SU-DHL-6 (cell line): ENCODE results near the gene COG5.

ENCODE experiments used
- EZH2phosphoT487 ChIP-seq: fragments of 200-600 bp; sonication (generic), shearing (Covaris generic); conservative IDR thresholded peaks from 2 replicates; pipeline ENCODE4 v1.6.1; 2018; ENCODE audit warnings: mild to moderate bottlenecking, antibody characterized with exemption, low read length, moderate library complexity, mixed read lengths
- TF ChIP-seq, protein P1 (sequence below): fragments of 200-600 bp; sonication (generic); IDR thresholded peaks from one replicate; pipeline ENCODE4 v1.5.1; 2017; ENCODE audit warnings: antibody characterized with exemption, mild to moderate bottlenecking, low read length, moderate library complexity; ENCODE audit not compliant: insufficient read depth, poor library complexity, severe bottlenecking

DNA sequence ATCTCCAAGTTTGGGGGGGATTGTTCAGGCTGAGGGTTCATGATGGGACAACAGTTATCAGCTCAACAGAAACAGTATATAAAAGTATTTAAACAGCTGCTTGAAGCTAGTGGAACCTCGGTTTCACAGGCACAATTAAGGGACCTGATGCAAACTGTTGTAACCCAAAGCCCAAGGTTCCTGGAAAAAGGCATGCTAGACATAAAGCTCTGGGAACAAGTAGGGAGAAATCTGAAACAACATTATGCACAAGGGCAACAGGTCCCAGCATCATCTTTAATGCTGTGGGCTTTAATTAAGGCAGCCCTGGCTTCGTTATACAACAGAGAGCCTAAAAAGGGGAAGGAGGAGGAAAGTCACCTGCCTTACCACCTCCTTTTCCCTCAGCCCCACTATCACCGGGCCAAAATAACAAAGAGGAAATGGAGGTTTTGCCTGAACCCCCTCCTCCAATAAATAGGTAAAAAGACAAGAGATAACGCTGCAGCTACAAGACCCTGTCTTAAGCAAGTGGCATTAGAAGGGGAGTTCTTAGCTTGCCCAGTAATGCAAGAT is 177.1 kb downstream of the COG5 start:
- TF ChIP-seq, protein P1, sequence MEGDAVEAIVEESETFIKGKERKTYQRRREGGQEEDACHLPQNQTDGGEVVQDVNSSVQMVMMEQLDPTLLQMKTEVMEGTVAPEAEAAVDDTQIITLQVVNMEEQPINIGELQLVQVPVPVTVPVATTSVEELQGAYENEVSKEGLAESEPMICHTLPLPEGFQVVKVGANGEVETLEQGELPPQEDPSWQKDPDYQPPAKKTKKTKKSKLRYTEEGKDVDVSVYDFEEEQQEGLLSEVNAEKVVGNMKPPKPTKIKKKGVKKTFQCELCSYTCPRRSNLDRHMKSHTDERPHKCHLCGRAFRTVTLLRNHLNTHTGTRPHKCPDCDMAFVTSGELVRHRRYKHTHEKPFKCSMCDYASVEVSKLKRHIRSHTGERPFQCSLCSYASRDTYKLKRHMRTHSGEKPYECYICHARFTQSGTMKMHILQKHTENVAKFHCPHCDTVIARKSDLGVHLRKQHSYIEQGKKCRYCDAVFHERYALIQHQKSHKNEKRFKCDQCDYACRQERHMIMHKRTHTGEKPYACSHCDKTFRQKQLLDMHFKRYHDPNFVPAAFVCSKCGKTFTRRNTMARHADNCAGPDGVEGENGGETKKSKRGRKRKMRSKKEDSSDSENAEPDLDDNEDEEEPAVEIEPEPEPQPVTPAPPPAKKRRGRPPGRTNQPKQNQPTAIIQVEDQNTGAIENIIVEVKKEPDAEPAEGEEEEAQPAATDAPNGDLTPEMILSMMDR, result no peak
- no peak for TF ChIP-seq EZH2phosphoT487
